GM06990 (cell line): ENCODE measurements around the gene OPCML.

ENCODE experiments used
- DNase-seq: peaks from one replicate; pipeline ENCODE4 v3.0.0-alpha.2; 2011; ENCODE audit not compliant: insufficient read length; ENCODE audit errors: extremely low read depth
- H3K27me3 ChIP-seq: replicated peaks from 2 replicates; pipeline ENCODE4 v1.6.0; 2011; ENCODE audit warnings: low read length; ENCODE audit not compliant: control insufficient read depth, insufficient read depth
- H3K36me3 ChIP-seq: 2 replicates; pipeline ENCODE4 v1.5.1; 2011; ENCODE audit warnings: low read length; ENCODE audit not compliant: control insufficient read depth, insufficient read depth
- H3K4me3 ChIP-seq: replicated peaks from 2 replicates; pipeline ENCODE4 v1.5.1; 2011; ENCODE audit warnings: low read depth, mild to moderate bottlenecking, control low read depth, low read length
- TF ChIP-seq, protein P1 (sequence below): IDR thresholded peaks from 2 replicates; pipeline ENCODE4 v1.5.1; 2011; ENCODE audit warnings: low read length, control low read depth, mild to moderate bottlenecking, inconsistent platforms; ENCODE audit not compliant: insufficient read depth, poor library complexity, severe bottlenecking

The OPCML gene

DNA sequence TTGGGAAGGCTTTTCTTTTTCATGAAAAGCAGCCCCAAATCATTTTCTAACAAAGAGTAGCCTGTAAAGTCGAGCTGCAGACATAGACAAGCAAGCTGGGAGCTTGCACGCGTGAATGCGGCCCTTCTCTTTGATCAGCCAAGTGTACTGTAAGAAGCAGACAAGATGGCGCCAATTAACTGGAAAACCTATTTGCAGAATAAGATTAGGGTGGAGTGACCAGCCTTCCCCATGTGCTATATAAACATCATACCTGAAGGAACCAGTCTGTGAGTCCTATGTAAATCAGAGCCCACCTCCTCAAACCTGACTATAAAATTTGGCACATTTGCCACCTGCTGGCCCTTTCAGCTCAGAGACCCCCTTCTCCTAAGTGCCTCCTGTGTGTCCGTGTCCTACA, 982.7 kb downstream of the OPCML start:
- DNase-seq: no peak
- TF ChIP-seq, protein P1, sequence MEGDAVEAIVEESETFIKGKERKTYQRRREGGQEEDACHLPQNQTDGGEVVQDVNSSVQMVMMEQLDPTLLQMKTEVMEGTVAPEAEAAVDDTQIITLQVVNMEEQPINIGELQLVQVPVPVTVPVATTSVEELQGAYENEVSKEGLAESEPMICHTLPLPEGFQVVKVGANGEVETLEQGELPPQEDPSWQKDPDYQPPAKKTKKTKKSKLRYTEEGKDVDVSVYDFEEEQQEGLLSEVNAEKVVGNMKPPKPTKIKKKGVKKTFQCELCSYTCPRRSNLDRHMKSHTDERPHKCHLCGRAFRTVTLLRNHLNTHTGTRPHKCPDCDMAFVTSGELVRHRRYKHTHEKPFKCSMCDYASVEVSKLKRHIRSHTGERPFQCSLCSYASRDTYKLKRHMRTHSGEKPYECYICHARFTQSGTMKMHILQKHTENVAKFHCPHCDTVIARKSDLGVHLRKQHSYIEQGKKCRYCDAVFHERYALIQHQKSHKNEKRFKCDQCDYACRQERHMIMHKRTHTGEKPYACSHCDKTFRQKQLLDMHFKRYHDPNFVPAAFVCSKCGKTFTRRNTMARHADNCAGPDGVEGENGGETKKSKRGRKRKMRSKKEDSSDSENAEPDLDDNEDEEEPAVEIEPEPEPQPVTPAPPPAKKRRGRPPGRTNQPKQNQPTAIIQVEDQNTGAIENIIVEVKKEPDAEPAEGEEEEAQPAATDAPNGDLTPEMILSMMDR: no peak
- H3K27me3 ChIP-seq: no peaks in the 10 kb centered on the region
- H3K36me3 ChIP-seq: no peaks in the 10 kb centered on the region
- H3K4me3 ChIP-seq: no peak overlapping the region

DNA sequence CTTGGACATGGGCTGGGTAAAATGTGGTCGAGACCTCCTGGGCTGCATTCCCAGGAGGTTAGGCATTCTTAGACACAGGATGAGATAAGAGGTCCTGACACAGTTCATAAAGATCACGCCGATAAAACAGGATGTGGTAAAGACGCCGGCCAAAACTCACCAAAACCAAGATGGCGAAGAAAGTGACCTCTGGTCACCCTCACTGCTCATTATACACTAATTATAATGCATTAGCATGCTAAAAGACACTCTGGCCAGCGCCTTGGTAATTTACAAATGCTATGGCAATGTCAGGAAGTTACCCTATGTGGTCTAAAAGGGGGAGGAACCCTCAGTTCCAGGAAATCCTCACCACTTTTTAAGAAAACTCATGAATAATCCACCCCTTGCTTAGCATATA, 983.3 kb downstream of the OPCML start:
- TF ChIP-seq, protein P1: no peak
- Histone ChIP-seq H3K36me3 (no peaks in the 10 kb centered on the region), H3K27me3 (no peaks in the 10 kb centered on the region), H3K4me3 (no peak overlapping the region)
- DNase-seq: no peak

DNA sequence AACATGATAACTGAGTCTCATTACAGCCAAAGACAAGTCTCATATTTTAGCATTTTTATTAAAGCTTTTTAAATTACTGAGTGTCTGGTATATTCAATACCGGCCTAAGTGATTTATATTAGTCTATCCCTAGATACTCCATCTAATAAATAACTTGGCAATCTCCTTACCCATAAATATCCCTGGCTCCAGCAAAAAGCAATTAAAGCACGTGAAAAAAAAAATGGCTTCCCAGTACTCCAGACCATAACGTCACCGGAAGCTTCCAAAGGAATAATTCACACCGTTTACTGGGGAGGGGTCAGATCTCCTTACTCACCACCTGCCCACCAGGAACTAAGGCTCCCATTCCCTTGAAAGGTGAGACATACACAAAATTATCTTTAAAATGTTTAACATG, 988.3 kb downstream of the OPCML start:
- DNase-seq: no peak
- H3K27me3 ChIP-seq: no peaks in the 10 kb centered on the region
- TF ChIP-seq, protein P1: no peak
- no peak overlapping the region for H3K4me3 ChIP-seq
- H3K36me3 ChIP-seq: no peaks in the 10 kb centered on the region

DNA sequence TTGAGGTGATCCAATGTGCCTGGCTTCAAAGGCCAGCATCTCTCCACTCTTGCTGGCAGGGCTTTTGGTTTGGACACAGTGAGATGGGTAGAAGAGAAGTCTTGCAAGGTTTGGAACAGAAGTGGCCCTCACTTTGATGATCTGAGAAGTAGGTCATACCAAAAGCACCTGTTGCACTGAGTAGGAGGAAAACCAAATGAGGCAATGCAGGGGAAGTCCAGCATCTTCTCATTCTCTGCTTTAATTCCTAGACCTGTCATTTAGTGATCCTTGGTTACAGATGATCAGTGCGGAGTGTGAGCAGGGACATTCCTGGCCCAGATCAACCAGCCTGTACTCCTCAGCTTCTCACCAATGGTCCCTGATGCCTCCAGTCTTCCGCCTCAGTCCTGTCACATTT, 990.5 kb downstream of the OPCML start:
- Histone ChIP-seq H3K36me3 (no peaks in the 10 kb centered on the region), H3K4me3 (no peak overlapping the region), H3K27me3 (no peaks in the 10 kb centered on the region)
- TF ChIP-seq, protein P1: no peak
- no peak for DNase-seq

DNA sequence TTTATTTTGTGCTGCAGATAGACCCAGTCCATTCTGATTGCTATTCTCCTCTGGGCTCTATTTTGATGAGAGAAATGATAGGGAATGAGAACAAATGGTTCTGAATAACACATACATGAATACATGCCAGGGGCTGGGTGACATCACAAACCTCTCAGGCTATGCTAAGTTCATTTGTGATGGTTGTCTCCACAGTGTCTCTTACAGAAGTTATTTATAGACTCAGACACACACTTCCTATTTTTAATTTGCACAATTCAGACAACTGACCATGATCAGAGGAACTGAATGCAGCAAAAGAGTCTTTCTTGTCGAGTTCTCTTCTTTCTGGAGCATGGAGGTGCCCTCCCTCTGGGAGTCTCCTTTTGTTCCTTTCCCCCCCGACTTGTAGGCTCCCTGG, 991.7 kb downstream of the OPCML start:
- no peaks in the 10 kb centered on the region for H3K36me3 ChIP-seq
- TF ChIP-seq, protein P1: no peak
- H3K4me3 ChIP-seq: no peak overlapping the region
- no peak for DNase-seq
- no peaks in the 10 kb centered on the region for H3K27me3 ChIP-seq
